Astrocyte (in vitro differentiated cells and primary cell): ENCODE measurements around the gene BEX4. TPM values are rescaled to one million over a fixed set of nuclear protein-coding genes. Genes with fewer than 3 reads are reported as not detected.

Experiments used
- DNase-seq: peaks from one replicate; pipeline ENCODE4 v3.0.0-alpha.2; 2010; ENCODE audit warnings: low read depth
- FAIRE-seq: peaks from 2 replicates; lab custom pipeline; 2011; peaks lifted over from hg19 to GRCh38; lab: Jason Lieb, UNC
- H2AFZ ChIP-seq: 2 replicates; pipeline ENCODE4 v1.6.0; 2012; ENCODE audit warnings: low read depth, low read length, inconsistent platforms
- H3K27ac ChIP-seq: 2 replicates; pipeline ENCODE4 v1.5.1; 2011; ENCODE audit warnings: low read depth, low read length, inconsistent platforms
- H3K27me3 ChIP-seq: 2 replicates; pipeline ENCODE4 v1.6.0; 2011; ENCODE audit warnings: low read length, inconsistent platforms; ENCODE audit not compliant: insufficient read depth
- H3K36me3 ChIP-seq: 2 replicates; pipeline ENCODE4 v1.5.1; 2011; ENCODE audit warnings: low read length, inconsistent platforms; ENCODE audit not compliant: insufficient read depth
- H3K4me1 ChIP-seq: 2 replicates; pipeline ENCODE4 v1.5.1; 2011; ENCODE audit warnings: low read length, inconsistent platforms; ENCODE audit not compliant: insufficient read depth
- H3K4me2 ChIP-seq: 2 replicates; pipeline ENCODE4 v1.6.0; 2012; ENCODE audit warnings: low read length, inconsistent platforms
- H3K4me3 ChIP-seq: 2 replicates; pipeline ENCODE4 v1.5.1; 2011; ENCODE audit warnings: low read depth, mild to moderate bottlenecking, low read length, inconsistent platforms; ENCODE audit not compliant: insufficient read depth
- H3K79me2 ChIP-seq: 2 replicates; pipeline ENCODE4 v1.6.0; 2012; ENCODE audit warnings: mild to moderate bottlenecking, low read length, inconsistent platforms; ENCODE audit not compliant: insufficient read depth
- H3K9ac ChIP-seq: 2 replicates; pipeline ENCODE4 v1.6.0; 2012; ENCODE audit warnings: mild to moderate bottlenecking, low read length, inconsistent platforms
- H3K9me3 ChIP-seq: 2 replicates; pipeline ENCODE4 v1.5.1; 2012; ENCODE audit warnings: low read depth, mild to moderate bottlenecking, low read length, inconsistent platforms; ENCODE audit not compliant: insufficient read depth
- H4K20me1 ChIP-seq: 2 replicates; pipeline ENCODE4 v1.6.0; 2012; ENCODE audit warnings: low read length, inconsistent platforms; ENCODE audit not compliant: insufficient read depth
- H3K27ac Mint-ChIP-seq: one replicate; pipeline ENCODE4 v1.8.0; 2021; ENCODE audit warnings: mild to moderate bottlenecking, mixed read lengths; ENCODE audit not compliant: unreplicated experiment
- H3K27me3 Mint-ChIP-seq: one replicate; pipeline ENCODE4 v1.8.0; 2021; ENCODE audit warnings: low read depth, mixed read lengths; ENCODE audit not compliant: unreplicated experiment
- H3K36me3 Mint-ChIP-seq: one replicate; pipeline ENCODE4 v1.8.0; 2021; ENCODE audit warnings: low read depth, mixed read lengths; ENCODE audit not compliant: unreplicated experiment
- H3K4me1 Mint-ChIP-seq: one replicate; pipeline ENCODE4 v1.8.0; 2021; ENCODE audit warnings: low read depth, mixed read lengths; ENCODE audit not compliant: unreplicated experiment
- H3K4me3 Mint-ChIP-seq: one replicate; pipeline ENCODE4 v1.8.0; 2021; ENCODE audit warnings: mild to moderate bottlenecking, moderate library complexity, mixed read lengths; ENCODE audit not compliant: unreplicated experiment
- H3K9me3 Mint-ChIP-seq: one replicate; pipeline ENCODE4 v1.8.0; 2021; ENCODE audit warnings: mild to moderate bottlenecking, mixed read lengths; ENCODE audit not compliant: unreplicated experiment
- EZH2 ChIP-seq: IDR thresholded peaks from 2 replicates; pipeline ENCODE4 v1.6.1; 2012; ENCODE audit warnings: mild to moderate bottlenecking, low read length, inconsistent platforms; ENCODE audit not compliant: insufficient read depth
- total RNA-seq: library from RNA; stranded (reverse); gene quantifications from 2 replicates; pipeline ENCODE4 v1.2.1, GENCODE V29; 2021
- TF ChIP-seq, protein P1 (sequence below): IDR thresholded peaks from 2 replicates; pipeline ENCODE4 v1.5.1; 2011; ENCODE audit warnings: low read depth, mild to moderate bottlenecking, inconsistent platforms, low read length, moderate library complexity; ENCODE audit not compliant: insufficient read depth

BEX4 gene
- total RNA-seq, 1 donor from 2014 or later, result 43.4 TPM

DNA sequence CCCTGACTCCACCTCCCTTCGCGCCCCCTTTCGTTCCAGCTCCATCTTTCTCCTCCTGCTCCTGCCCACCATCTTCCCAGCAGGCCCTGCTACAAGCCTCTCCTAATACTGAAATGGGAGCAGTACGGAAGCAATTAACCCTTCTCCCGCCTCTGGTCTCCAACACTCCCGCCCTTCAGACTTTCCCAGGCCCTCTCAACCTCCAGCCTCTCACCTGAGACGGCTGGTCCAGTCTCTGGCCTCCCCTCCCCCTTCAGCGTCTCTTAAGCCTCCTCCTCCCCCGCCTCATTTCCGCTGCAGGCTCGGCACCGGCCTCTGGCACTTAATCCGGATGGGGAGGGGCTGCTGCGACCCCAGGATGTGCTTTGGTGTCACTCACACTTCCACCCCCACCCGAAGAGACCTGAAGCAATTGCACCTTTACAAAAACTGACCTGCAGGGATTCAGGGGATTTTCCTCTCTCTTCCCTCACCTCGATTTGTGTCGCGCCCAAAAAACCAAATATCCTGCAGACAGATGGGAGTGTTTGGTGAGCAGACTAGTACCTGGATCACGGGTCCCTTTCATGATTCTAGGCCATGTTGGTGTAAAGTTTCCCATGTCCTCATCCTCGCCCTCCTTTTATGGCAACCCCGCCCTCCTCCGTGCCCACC lies 39.4 kb downstream of the BEX4 start:
- Mint-ChIP-seq H3K27ac (peak overlapping the region; percentile 94), H3K27me3 (no peaks in the 10 kb centered on the region), H3K9me3 (no peaks in the 10 kb centered on the region), H3K36me3 (peaks cover 4% of the 10 kb centered on the region), H3K4me1 (peaks cover 9% of the 10 kb centered on the region), H3K4me3 (peak overlapping the region; percentile 98)
- no peaks in the 10 kb centered on the region for H3K9me3 ChIP-seq
- no peak for FAIRE-seq
- H3K4me1 ChIP-seq, result no peaks in the 10 kb centered on the region
- H3K4me3 ChIP-seq, result peak overlapping the region; percentile 93
- DNase-seq, result peak; percentile 34
- H3K9ac ChIP-seq, result peak overlapping the region; percentile 97
- H3K36me3 ChIP-seq, result peaks cover 9% of the 10 kb centered on the region
- peak overlapping the region; percentile 86 for H3K27ac ChIP-seq
- peak overlapping the region; percentile 95 for H3K4me2 ChIP-seq
- H2AFZ ChIP-seq, result peak overlapping the region; percentile 74
- H3K27me3 ChIP-seq, result no peaks in the 10 kb centered on the region
- peaks cover 6% of the 10 kb centered on the region for H4K20me1 ChIP-seq
- peaks cover 20% of the 10 kb centered on the region for H3K79me2 ChIP-seq
- TF ChIP-seq EZH2, result no peak
- TF ChIP-seq, protein P1, sequence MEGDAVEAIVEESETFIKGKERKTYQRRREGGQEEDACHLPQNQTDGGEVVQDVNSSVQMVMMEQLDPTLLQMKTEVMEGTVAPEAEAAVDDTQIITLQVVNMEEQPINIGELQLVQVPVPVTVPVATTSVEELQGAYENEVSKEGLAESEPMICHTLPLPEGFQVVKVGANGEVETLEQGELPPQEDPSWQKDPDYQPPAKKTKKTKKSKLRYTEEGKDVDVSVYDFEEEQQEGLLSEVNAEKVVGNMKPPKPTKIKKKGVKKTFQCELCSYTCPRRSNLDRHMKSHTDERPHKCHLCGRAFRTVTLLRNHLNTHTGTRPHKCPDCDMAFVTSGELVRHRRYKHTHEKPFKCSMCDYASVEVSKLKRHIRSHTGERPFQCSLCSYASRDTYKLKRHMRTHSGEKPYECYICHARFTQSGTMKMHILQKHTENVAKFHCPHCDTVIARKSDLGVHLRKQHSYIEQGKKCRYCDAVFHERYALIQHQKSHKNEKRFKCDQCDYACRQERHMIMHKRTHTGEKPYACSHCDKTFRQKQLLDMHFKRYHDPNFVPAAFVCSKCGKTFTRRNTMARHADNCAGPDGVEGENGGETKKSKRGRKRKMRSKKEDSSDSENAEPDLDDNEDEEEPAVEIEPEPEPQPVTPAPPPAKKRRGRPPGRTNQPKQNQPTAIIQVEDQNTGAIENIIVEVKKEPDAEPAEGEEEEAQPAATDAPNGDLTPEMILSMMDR, result no peak

DNA sequence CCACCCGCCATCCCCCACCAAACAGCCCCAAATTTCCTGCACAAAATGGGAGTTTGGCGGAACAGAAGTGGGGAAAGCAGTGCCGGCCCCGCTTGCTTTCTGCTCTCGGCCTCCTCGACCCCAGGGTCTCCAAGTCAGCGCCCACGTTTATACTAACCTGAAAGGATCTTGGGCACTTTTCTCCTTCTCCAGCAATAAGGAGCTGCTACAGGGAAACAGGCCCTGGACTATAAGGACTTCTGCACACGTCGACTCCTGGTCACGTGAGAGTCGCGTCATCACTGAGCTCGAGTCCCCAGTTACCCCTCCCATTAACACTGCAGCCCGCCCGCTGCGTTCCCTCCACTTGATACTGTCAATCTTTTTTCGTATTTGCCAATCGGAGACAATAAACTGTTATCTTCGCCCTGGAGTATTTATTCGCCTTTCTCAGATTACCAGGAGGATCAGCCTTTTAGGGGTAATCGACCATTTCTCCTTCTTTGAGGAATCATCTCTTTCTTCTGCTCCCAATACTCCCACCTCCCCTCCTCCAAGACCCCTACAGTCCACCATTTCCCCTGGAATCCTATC lies 40.1 kb downstream of the BEX4 start, which contains the start of gene TCEAL8:
TCEAL8 (minus strand) TSS at position 235 of the 573 bp plus-strand sequence. CDS start 1,176 bp downstream, outside the sequence.
- peak within 1 kb of the TSS; percentile 95 for H3K4me2 ChIP-seq
- FAIRE-seq, result no peak

More for the DNA sequence above, 40.1 kb downstream of the BEX4 start, which contains the start of gene TCEAL8:
- H3K36me3 ChIP-seq, result peaks cover 9% of the 10 kb centered on the region
- H3K79me2 ChIP-seq, result peaks cover 20% of the 10 kb centered on the region
- peak within 1 kb of the TSS; percentile 74 for H2AFZ ChIP-seq
- Mint-ChIP-seq H3K4me1 (peaks cover 9% of the 10 kb centered on the region), H3K9me3 (no peaks in the 10 kb centered on the region), H3K36me3 (peaks cover 4% of the 10 kb centered on the region), H3K27me3 (no peaks in the 10 kb centered on the region), H3K4me3 (peak within 1 kb of the TSS; percentile 98), H3K27ac (peak within 1 kb of the TSS; percentile 94)
- peak within 1 kb of the TSS; percentile 93 for H3K4me3 ChIP-seq
- no peaks in the 10 kb centered on the region for H3K27me3 ChIP-seq
- no peaks in the 10 kb centered on the region for H3K9me3 ChIP-seq
- H3K9ac ChIP-seq, result peak within 1 kb of the TSS; percentile 97
- H3K4me1 ChIP-seq, result no peaks in the 10 kb centered on the region
- peaks cover 6% of the 10 kb centered on the region for H4K20me1 ChIP-seq
- no peak for TF ChIP-seq EZH2
- TF ChIP-seq, protein P1, result no peak
- peak; percentile 71 for DNase-seq
- H3K27ac ChIP-seq, result peak within 1 kb of the TSS; percentile 86
